ENCODE measurements around the gene B9D2. TPM values are rescaled to one million over a fixed set of nuclear protein-coding genes. Genes with fewer than 3 reads are reported as not detected.
"Not testable (repeated sequence)": the region's sequence is repeated elsewhere in the genome, so short reads cannot be mapped to it uniquely, and the experiment has no call there.

The B9D2 gene
- total RNA-seq, 1 donor from 2014 or later: 7.4 TPM

DNA sequence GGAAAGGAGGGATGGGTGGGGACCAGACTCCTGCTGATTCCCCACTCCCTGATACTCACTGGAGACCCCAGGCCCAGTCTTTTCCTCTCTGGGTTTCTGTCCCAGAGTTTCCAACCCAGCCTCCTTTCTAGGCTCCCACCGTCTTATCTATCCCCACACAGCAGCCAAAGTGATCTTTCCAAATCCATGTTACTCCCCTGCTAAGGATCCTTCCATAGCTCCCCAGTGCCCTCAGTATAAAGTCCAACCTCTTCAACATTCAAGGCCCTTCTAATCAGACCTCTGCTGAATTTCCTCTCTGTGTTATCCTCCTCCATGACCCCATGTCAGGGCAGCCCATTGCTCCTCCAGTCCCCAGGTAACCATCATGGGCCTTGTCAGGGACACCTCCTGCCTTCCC lies 8.9 kb downstream of the B9D2 start:
- no peak for DNase-seq (ENCODE audit: low read depth, low spot score)

DNA sequence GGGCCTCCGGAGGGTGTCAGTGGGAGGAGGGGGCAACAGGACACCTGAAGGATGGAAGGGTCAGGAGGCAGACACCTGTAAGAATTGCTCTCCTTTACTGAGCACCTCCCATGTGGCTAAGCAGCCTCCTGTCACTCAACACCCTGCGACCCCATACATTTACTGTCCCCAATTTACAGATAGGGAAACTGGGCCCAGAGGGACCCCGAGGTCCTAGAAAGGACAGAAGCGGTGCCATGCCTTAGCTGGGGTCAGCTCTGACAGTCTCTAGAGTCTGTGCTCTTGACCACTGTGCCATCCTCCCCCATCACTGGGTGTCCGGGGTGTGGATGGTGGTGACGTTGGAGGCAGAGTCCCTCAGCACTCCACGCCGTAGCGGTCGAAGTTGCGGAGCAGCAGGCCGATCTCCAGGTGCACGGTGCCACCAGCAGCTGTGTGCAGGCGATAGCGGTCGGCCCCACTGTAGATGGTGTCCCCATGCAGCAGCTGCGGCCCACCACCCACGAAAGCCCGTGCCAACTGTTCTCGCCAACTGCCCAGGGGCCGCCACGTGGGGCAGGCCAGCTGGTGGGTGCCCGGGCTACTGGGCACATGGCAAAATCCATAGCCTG lies 9.5 kb downstream of the B9D2 start:
- DNase-seq (ENCODE audit: low read depth, low spot score): no peak

DNA sequence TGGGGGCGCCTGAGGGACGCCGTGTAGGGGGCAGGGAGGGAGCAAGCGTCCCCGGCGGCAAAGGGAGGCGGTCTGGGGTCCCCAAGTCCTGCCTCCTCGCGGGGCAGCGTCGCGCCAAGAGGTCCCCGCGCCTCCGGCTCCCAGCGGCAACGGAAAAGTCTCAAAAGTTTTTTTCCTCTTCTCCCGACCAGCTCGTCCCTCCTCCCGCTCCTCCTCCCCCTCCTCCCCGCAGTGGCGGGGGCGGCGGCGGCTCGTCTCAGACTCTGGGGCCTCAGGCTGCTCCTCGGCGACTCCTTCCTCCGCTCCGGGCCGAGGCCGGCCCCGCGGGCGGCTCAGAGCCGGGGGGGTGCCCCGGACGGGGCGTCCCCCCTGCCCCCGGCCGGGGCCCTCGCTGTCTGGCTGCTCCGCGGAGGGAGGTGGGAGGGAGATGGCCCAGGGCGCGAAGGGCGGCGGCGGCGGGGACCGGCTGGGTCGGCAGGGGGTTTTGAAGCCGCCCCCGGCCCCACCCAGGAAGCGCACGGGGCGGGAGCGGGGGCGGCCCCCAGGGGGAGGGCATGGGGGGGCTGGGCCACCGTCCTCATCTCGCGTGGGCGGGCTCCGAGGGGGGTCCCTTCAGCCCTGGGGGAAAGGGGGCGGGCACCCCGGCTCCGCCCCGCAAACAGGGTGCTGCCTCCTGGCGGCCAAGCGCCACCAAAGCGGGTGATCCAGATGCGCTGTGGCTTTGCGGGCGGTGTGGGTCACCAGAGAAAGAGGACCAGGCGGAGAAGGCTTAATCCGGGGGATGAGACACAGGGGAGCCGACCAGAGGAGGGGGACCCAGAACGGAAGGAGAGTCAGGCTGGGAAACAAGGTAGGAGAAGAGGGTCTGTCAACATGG lies 10.2 kb downstream of the B9D2 start, which contains the start of gene TGFB1:
TSS of gene TGFB1 (minus strand) at position 457 of the 877 bp plus-strand sequence. CDS start 878 bp downstream, outside the sequence.
- peak; percentile 54 for DNase-seq (ENCODE audit: low read depth, low spot score)

DNA sequence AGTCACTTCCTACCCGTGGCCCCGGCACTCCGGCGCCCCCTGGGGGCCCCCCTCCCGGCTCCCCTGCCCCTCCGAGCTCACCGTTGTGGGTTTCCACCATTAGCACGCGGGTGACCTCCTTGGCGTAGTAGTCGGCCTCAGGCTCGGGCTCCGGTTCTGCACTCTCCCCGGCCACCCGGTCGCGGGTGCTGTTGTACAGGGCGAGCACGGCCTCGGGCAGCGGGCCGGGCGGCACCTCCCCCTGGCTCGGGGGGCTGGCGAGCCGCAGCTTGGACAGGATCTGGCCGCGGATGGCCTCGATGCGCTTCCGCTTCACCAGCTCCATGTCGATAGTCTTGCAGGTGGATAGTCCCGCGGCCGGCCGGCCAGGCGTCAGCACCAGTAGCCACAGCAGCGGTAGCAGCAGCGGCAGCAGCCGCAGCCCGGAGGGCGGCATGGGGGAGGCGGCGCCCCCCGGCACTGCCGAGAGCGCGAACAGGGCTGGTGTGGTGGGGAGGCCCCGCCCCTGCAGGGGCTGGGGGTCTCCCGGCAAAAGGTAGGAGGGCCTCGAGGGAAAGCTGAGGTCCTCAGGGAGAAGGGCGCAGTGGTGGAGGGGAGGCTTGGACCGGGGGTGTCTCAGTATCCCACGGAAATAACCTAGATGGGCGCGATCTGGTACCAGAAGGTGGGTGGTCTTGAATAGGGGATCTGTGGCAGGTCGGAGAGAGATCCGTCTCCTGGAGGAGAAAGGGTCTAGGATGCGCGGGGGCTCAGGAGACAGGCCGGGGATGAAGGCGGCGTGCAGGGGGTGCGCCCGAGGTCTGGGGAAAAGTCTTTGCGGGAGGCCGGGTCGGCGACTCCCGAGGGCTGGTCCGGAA lies 11.1 kb downstream of the B9D2 start:
- DNase-seq (ENCODE audit: low read depth, low spot score): no peak

DNA sequence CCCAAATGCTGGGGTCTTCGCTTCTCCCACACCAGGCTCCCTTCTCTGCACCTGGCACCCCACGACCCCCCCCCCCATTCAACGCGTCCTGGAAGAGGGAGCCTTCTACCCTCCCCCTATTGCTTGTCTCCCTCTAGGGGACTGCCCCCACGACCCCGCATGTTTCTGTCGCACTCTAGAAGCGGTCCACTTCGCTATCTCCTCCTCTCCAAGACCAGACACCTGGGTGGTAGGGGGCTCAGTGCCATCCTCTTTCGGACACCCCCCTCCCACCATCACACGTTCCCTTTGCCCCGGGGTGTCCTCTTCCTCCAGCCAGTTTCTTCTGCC lies 11.7 kb downstream of the B9D2 start:
- DNase-seq (ENCODE audit: low read depth, low spot score): no peak

DNA sequence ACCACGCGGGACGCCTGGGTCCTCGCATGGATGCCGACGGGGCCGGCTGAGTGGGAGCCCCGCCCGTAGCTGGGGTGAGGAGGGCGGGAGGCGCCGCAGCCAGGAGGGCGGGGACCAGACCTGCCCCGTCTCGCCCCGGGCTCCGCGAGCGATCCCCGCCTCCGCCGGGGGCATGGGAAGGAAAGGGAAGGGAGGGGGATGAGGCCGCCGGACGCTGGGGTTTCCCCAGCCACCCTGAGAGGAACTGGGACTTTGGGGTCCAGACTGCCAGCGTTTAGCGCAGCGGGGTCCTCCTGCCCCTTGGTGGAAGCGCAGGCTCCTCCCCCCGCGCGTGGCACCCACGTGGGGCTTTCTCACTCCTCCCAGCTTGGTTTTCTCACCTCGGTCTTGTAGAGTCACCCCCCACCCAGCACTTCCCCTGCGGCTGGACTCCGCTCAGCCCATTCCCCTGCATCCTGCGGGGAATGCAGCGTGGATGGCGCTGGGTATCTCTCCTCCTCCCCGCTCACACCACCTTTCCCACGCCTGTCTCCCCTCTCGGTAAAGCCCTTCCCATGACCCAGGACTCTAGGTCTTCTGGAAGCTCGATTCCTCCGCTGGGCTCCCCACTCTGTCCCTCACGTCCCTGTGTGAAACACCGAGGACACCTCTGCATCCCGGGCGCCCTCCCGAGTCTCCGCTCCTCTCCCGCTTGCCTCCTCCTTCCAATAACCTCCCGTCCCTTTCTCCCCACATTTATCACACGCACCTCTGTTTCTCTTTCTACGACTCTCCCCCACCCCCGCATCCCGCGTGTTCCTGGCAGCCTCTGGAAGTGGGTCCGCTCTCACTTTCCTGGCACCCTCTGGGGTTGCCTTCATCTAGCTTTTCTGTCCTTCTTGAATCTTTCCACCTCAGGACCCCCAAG lies 12.4 kb downstream of the B9D2 start:
- DNase-seq (ENCODE audit: low read depth, low spot score): no peak

DNA sequence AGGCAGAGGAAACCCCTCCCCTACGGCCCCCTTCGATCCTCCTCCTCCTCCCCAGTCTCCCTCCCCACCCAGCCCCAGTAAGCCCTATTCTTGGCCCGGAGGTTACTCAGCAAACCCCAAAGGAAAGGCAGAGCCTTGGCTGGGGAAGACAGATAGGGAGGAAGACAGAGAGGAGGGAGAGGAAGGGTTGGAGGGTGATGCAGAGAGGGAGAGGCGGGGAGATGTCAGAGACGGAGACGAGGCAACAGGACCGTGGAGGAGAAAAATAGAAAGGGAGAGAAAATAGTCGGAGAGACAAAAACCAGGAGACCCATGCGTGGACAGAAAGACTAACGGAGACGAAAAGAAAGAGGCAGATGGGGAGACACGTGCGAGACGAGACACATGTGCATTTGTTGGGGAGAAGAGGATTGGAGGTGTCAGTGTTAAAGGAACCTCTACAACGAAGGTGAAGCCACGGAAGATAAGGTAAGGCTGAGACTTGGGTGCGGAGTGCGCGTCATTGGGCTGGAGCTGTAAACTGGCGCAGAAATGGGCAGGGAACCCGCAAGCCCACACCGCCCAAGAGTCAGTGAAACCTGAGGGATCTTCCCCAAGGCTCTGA lies 13.1 kb downstream of the B9D2 start:
- no peak for DNase-seq (ENCODE audit: low read depth, low spot score)

DNA sequence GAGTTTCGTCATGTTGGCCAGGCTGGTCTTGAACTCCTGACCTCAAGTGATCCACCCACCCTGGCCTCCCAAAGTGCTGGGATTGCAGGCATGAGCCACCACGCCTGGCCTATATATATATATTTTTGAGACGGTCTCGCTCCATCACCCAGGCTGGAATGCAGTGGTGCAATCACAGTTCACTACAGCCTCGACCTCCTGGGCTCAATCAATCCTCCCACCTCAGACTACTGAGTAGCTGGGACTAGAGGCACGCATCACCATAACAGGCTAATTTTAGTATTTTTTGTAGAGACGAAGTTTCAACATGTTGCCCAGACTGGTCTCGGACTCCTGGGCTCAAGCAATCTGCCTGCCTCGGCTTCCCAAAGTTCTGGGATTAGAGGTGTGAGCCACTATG lies 17.0 kb downstream of the B9D2 start:
- DNase-seq (ENCODE audit: low read depth, low spot score): not testable (repeated sequence)

DNA sequence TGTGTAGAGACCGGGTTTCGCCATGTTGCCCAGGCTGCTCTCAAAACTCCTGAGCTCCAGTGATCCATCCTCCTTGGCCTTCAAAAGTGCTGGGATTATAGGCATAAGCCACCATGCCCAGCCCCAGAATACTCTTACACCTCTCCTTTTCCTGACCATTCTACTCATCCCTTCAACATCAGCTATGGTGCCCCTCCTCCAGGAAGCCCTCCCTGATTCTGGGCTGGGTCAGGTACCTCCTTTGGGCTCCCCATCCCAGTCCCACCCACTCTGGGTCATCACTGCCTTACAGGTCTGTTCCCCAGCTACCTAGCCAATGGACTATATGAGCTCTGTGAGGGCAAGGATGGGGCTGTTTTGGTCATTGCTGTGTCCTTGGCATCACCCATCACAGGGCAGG lies 19.8 kb downstream of the B9D2 start:
- no peak for DNase-seq (ENCODE audit: low read depth, low spot score)

DNA sequence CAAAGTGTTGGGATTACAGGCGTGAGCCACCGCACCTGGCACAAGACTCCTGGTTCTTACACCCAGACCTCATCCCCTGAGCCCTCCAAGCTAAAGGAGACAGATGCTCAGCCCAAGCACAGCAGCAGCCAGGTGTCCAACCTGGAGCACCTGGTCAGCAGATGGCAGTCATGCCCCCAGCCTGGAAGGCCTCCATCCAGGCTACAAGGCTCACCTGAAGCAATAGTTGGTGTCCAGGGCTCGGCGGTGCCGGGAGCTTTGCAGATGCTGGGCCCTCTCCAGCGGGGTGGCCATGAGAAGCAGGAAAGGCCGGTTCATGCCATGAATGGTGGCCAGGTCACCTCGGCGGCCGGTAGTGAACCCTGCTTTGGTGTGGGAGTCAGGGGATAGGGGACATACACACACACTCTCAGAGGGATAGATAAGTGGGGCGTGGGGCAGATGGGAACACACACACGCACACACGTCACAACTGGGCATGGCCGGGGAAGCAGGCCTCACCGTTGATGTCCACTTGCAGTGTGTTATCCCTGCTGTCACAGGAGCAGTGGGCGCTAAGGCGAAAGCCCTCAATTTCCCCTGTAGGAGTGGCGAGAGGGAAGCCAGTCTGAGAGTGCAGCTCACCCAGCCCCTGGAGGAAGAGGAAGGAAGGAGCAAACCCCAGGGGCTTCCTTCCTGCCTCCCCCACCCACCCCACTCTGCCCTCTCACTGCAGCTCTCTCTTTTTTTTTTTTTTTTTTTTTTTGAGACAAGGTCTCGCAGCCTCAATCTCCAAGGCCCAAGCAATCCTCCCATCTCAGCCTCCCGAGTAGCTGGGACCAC lies 22.1 kb downstream of the B9D2 start:
- no peak for DNase-seq (ENCODE audit: low read depth, low spot score)

DNA sequence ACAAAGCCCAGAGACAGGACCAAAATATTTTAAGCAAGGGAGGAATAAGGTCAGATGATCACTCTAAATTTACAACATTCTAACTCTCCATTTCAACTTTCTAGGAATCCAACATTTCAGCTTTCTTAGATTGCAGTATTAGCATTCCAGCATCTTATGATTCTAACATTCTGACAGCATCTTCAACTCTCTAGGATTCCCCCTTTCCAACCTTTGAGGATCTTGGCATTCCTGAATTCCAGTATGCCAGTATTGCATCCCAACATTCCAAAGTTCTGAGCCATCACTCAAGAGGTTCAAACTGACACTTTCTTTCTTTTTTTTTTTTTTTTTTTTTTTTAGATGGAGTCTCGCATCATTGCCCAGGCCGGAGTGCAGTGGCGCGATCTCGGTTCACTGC lies 24.0 kb downstream of the B9D2 start:
- DNase-seq (ENCODE audit: low read depth, low spot score): no peak

DNA sequence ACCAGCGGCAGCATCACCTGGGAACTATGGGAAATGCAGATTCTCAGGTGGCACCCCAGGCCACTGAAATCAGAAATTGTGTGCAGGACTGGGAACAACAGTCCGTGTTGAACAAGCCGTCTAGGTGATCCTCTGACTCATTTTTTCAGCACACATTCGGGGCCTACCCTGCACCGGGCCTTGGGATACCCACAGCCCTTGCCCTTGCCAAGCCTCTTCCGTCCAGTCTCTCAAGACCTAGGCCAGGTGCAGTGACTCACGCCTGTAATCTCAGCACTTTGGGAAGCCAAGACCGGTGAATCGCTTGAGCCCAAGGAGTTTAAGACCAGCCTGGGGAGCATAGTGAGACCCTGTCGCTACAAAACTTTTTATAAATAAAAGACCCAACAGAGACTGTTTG lies 28.5 kb downstream of the B9D2 start:
- DNase-seq (ENCODE audit: low read depth, low spot score): no peak

DNA sequence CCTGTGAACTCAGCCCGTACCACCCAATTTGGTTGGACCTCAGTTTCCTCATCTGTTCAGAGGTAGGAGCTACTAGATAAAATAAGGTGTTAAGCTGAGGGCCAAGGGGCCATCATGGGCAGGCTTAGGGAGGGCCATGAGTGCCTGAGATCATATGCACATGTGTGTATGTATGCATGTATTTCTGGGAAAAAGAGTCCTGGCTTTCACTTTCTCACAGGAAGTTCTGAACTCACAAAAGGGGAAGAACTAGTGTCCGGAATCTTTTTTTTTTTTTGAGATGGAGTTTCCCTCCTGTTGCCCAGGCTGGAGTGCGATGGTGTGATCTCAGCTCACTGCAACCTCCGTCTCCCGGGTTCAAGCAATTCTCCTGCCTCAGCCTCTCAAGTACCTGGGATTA lies 29.2 kb downstream of the B9D2 start:
- DNase-seq (ENCODE audit: low read depth, low spot score): no peak

DNA sequence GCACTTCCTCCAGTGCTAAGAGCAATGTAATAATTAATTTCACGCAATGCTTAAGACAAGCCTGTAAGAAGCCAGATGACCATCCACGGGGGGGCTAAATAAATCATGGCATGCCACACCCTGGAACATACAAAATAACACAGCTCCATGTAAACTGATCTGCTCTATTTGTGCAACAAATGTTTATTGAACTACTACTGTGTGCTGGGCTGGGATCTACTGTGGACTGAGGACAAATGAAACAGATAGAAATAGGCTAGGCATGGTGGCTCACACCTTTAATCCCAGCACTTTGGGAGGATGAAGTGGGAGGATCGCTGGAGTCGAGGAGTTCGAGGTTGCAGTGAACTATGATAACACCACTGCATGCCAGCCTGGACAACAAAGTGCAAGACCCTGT lies 31.5 kb downstream of the B9D2 start:
- DNase-seq (ENCODE audit: low read depth, low spot score): no peak

DNA sequence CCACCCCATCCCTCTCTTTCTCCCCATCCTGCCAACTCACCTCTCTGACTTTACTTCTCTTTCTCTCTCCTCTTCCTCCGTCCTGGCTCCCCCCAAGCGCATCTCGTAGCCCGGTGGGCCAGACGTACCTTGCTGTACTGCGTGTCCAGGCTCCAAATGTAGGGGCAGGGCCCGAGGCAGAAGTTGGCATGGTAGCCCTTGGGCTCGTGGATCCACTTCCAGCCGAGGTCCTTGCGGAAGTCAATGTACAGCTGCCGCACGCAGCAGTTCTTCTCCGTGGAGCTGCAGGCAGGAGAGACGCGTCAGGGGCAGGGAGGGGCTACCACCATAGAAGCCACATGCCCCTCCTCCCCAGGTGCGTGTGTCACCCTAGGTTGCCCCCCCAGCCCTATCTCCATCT lies 31.9 kb downstream of the B9D2 start:
- DNase-seq (ENCODE audit: low read depth, low spot score): no peak

DNA sequence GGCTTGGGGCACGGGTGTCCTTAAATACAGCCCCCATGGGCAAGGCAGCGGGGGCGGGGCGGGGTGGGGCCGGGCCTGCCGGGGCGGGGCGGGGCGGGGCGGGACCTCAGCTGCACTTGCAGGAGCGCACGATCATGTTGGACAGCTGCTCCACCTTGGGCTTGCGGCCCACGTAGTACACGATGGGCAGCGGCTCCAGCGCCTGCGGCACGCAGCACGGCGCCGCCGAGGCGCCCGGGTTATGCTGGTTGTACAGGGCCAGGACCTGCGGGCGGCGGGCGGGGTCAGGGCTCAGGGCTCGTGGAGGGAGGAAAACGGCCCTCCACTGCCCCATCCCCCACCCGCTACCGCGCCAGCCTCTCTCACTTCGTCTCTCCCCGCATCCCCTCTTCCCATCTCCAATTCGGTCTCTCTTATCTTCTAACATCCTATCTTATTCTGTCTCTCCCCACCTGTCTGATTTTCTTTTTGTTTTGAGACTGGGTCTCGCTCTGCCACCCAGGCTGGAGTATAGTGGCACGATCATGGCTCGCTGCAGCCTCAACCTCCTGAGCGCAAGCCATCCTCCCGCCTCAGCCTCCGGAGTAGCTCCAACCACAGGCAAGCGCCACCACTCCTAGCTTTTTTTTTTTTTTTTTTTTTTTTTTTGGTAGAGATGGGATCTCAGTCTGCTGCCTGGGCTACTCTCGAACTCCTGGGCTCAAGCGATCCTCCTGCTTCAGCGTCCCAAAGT lies 32.8 kb downstream of the B9D2 start:
- DNase-seq (ENCODE audit: low read depth, low spot score): no peak

DNA sequence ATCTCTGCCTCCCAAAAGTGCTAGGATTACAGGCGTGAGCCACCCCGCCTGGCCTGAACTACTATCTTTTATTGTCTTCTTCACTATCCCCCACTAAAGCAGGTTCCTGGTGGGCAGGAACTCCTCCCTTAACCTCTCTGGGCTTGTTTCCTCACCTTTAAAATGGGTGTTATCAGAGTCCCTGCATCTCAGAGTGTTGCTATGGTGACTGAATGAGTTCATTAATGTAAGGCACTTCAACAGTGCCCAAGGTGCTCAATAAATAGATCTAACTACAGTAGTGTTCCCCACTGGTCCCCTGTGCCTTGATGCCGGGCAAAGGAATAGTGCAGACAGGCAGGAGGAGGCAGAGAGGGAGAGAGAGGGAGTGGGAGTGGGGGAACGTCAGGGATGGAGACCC lies 33.5 kb downstream of the B9D2 start:
- DNase-seq (ENCODE audit: low read depth, low spot score): no peak

DNA sequence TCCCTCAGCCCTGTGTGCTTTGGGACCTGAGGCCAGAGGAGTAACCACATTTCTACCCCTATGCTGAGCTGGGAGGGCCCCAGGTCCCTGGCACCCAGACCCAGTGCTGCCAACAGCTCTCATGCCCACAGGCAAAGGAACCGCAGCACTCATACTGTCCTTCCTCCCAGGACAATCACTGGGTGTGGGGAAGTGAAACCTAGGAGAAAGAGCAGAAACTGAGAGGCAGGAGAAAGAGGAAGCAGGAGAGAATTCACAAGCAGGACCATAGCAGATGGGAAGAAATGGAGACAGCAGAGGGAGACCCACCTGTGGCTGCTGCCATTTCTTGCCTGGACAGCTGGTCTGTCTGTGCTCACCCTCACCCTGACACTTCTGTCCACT lies 35.1 kb downstream of the B9D2 start:
- no peak for DNase-seq (ENCODE audit: low read depth, low spot score)

DNA sequence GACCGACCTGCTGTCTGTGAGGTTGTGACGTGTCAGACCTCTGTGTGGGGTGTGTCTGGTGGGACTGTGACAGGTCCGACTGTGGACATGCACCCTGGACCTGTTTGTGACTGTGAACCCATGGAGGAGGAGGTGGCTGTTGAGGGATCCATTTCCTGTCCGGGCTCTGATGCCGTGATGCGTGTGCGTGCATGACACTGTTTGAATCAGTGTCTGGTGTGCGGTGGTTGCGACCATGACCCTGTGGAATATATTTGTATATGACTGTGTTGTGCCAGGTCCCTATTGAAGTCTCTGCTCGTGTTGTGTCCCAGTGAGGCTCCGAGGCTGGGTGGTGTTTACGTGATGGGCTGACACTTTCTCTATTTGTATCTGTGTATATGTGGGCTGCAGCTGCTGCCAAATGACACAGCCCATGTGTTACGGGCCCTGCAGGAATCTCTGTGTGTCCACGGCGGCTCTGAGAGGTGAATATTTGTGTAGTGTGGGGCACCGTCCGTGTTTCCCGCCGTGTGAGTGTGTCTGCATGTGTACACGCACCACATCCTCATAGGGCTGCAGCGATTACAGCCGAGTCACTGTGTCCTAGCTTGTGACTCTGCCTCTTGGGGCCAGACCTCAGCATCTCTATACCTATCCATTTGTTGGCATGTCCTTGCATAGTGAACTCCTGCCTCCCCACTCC lies 35.6 kb downstream of the B9D2 start:
- no peak for DNase-seq (ENCODE audit: low read depth, low spot score)
